Esophagus muscularis mucosa (tissue), 4 donors: ENCODE data around the gene KRTAP21-1. TPM values are rescaled to one million over a fixed set of nuclear protein-coding genes. Genes with fewer than 3 reads are reported as not detected.

Source experiments
- DNase-seq: peaks from one replicate; pipeline ENCODE4 v3.0.0-alpha.2; 2017; ENCODE audit errors: extremely low spot score
- H3K27ac ChIP-seq, 4 donors: fragments of 200-600 bp; sonication (generic); replicated peaks in 1 of 4; 1 replicate in 3 of 4; 2 replicates in 1 of 4; pipeline ENCODE4 v1.5.1; 2016 to 2019; ENCODE audit warnings: mild to moderate bottlenecking in 1 of 4
- H3K27me3 ChIP-seq, 4 donors: fragments of 200-600 bp; sonication (generic); one replicate each; pipeline versions ENCODE4 v1.5.1 to v1.6.0; 2016 to 2019
- H3K36me3 ChIP-seq, 4 donors: fragments of 200-600 bp; sonication (generic); one replicate each; pipeline ENCODE4 v1.5.1; 2016 to 2019
- H3K4me1 ChIP-seq, 4 donors: fragments of 200-600 bp; sonication (generic); one replicate each; pipeline ENCODE4 v1.5.1; 2016 to 2019
- H3K4me3 ChIP-seq, 4 donors: fragments of 200-600 bp; sonication (generic); 1 replicate in 2 of 4; 2 replicates in 2 of 4; pipeline ENCODE4 v1.5.1; 2016 to 2019; ENCODE audit warnings: mild to moderate bottlenecking in 4 of 4, moderate library complexity in 1 of 4
- H3K9me3 ChIP-seq, 4 donors: fragments of 200-600 bp; sonication (generic); 1 replicate in 3 of 4; 2 replicates in 1 of 4; pipeline ENCODE4 v1.5.1; 2016 to 2019
- EP300 ChIP-seq: sonication (generic); formaldehyde crosslinking; IDR thresholded peaks from one replicate; pipeline ENCODE4 v1.6.1; 2017; ENCODE audit warnings: antibody characterized with exemption
- POLR2A ChIP-seq: fragments of 450-650 bp; IDR thresholded peaks from one replicate; pipeline ENCODE4 v1.6.1; 2017; ENCODE audit warnings: antibody characterized with exemption, moderate library complexity, mild to moderate bottlenecking, low read depth
- POLR2AphosphoS5 ChIP-seq, 2 donors: sonication (generic); formaldehyde crosslinking; IDR thresholded peaks; one replicate each; pipeline ENCODE4 v1.6.1; 2017; ENCODE audit warnings: antibody characterized with exemption in 2 of 2
- WGBS: methylation state at CpG from one replicate; pipeline ENCODE4 v1.1.5; 2018; 5-methylcytosine and 5-hydroxymethylcytosine counted together
- intact Hi-C: fragments of 100-400 bp; cut with DNase I; formaldehyde crosslinking; loops from one replicate; pipeline ENCODE4 v1.15.1; 2023
- total RNA-seq, 4 donors: library from RNA; depleted of rRNA; stranded (reverse); fragments of >200 nt; gene quantifications; one replicate each; pipeline versions ENCODE4 v1.1.0 to v1.2.1, GENCODE V29; 2016
- TF ChIP-seq, protein P1 (sequence below), 3 experiments: fragments of 200-600 bp in 2 of 3; fragments of 450-650 bp in 1 of 3; sonication (generic) in 2 of 3; IDR thresholded peaks; one replicate each; pipeline ENCODE4 v1.5.1; 2017 to 2019; ENCODE audit warnings: antibody characterized with exemption in 3 of 3, mild to moderate bottlenecking in 2 of 3, moderate library complexity in 1 of 3

Gene KRTAP21-1
- total RNA-seq, 4 donors from 2014 or later, result not detected

DNA sequence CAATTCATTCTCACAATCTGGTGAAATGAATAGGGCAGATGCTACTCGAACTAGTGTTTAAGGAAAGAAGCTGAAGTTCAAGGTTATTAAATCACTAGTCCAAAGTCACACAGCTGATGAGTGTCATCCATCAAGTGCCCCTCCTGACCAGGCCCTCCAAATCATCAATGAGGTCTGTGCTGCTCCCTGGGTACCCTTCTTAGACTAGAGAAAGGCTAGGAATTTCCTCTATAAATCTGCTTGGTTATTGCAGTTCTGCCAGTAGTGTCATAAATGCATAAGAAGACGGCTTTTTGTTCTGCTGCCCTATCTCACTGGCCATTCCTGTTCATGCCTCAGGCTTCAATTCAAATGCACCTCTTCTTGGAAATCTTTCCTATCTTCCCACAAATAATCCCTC, 5.5 kb upstream of the KRTAP21-1 start:
- intact Hi-C loops, result no loop called here
- no peak for DNase-seq

DNA sequence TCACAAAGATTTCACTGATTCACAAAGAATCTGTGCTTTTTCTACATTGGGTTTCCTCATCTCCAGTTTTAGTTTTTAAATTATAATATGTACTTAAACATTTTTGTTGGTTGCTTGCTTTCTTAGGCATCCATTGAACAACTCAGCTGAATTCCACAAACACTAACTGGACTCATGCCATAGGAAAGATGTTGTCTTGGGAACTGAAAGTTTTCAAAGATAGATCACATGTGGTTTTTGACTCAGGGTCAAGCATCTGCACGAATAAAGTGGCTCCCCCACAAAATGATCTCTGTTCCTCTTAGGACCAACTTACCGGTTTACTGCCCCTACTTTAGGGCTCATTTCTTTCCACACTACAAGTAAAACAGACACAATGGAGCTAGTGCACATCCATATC, 3.1 kb upstream of the KRTAP21-1 start:
- Histone ChIP-seq H3K4me1 (no peaks in the 10 kb centered on the region), H3K27ac (no peak overlapping the region), H3K4me3 (no peak overlapping the region), H3K36me3 (no peaks in the 10 kb centered on the region), H3K27me3 (no peaks in the 10 kb centered on the region), H3K9me3 (no peaks in the 10 kb centered on the region)
- no peak for DNase-seq
- intact Hi-C loops, result no loop called here
- WGBS, result 48% methylated on average over 2 of the region's 2 CpGs
- TF ChIP-seq POLR2AphosphoS5 (IDR thresholded peaks at IDR 0.05), result no peak
- TF ChIP-seq EP300, result no peak
- TF ChIP-seq POLR2A, result no peak
- TF ChIP-seq, protein P1, sequence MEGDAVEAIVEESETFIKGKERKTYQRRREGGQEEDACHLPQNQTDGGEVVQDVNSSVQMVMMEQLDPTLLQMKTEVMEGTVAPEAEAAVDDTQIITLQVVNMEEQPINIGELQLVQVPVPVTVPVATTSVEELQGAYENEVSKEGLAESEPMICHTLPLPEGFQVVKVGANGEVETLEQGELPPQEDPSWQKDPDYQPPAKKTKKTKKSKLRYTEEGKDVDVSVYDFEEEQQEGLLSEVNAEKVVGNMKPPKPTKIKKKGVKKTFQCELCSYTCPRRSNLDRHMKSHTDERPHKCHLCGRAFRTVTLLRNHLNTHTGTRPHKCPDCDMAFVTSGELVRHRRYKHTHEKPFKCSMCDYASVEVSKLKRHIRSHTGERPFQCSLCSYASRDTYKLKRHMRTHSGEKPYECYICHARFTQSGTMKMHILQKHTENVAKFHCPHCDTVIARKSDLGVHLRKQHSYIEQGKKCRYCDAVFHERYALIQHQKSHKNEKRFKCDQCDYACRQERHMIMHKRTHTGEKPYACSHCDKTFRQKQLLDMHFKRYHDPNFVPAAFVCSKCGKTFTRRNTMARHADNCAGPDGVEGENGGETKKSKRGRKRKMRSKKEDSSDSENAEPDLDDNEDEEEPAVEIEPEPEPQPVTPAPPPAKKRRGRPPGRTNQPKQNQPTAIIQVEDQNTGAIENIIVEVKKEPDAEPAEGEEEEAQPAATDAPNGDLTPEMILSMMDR (IDR thresholded peaks at IDR 0.05), result no peak

More for the DNA sequence above, 5.5 kb upstream of the KRTAP21-1 start:
- no peak for TF ChIP-seq POLR2AphosphoS5 (IDR thresholded peaks at IDR 0.05)
- no peak for TF ChIP-seq EP300
- no peak for TF ChIP-seq POLR2A
- TF ChIP-seq, protein P1 (IDR thresholded peaks at IDR 0.05), result no peak
- Histone ChIP-seq H3K4me1 (no peaks in the 10 kb centered on the region), H3K27ac (no peak overlapping the region), H3K9me3 (no peaks in the 10 kb centered on the region), H3K27me3 (no peaks in the 10 kb centered on the region), H3K4me3 (no peak overlapping the region), H3K36me3 (no peaks in the 10 kb centered on the region)
- 81% methylated on average over 2 of the region's 2 CpGs for WGBS

DNA sequence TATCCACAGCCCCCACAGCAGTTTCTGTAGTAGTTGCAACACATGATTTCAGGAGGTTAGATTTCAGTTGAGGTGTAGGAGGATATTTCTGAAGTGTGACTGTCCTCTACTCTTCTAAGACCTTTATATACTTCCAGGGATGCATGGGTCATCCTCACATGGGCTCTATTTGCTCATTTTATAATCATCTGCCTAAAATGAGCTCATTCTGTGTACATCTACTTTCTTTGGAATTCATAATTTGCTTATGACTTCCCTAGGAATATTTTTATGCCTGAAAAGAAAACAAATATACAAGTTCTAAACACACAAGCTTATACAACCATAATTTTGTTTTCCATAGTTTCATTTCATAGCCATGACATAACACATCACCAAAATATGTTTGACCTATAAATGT, 8.1 kb downstream of the KRTAP21-1 start, which contains the start of gene KRTAP21-2:
Gene KRTAP21-2 (minus strand): TSS at position 101 of the 400 bp plus-strand sequence. CDS start 57 bp downstream, at position 44.
- TF ChIP-seq POLR2A, result no peak
- TF ChIP-seq POLR2AphosphoS5 (IDR thresholded peaks at IDR 0.05), result no peak
- TF ChIP-seq EP300, result no peak
- TF ChIP-seq, protein P1 (IDR thresholded peaks at IDR 0.05), result no peak
- Histone ChIP-seq H3K27me3 (no peaks in the 10 kb centered on the region), H3K36me3 (no peaks in the 10 kb centered on the region), H3K9me3 (peaks cover 0 to 5% (median 2%) of the 10 kb centered on the region in 4 donors), H3K4me1 (no peaks in the 10 kb centered on the region), H3K4me3 (no peak within 1 kb of the TSS), H3K27ac (no peak within 1 kb of the TSS)
- intact Hi-C loops, result no loop called here
- no peak for DNase-seq

DNA sequence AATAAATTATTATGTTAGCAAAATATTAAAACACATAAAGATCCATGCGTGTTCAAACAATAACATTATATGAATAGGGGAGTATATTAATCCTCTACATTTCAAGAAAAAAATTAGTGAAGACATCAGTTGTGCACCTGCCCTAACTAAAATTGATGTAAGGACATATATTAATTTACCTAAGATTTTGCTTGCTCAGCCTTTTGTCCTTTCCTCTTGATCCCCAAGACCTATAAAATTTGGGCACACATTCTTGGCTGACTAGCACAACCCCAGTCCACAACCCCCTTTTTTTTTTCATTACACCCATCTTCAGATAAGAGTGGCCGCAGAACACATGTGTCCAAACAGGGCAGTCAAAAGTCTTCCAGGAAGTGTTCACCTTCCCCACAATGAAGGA, 14.8 kb downstream of the KRTAP21-1 start:
- Histone ChIP-seq H3K27ac (no peak overlapping the region), H3K36me3 (no peaks in the 10 kb centered on the region), H3K27me3 (no peaks in the 10 kb centered on the region), H3K9me3 (no peaks in the 10 kb centered on the region), H3K4me1 (no peaks in the 10 kb centered on the region), H3K4me3 (no peak overlapping the region)
- intact Hi-C loops, result no loop called here
- 82% methylated on average over 2 of the region's 2 CpGs for WGBS
- no peak for TF ChIP-seq EP300
- TF ChIP-seq POLR2A, result no peak
- TF ChIP-seq, protein P1 (IDR thresholded peaks at IDR 0.05), result no peak
- TF ChIP-seq POLR2AphosphoS5 (IDR thresholded peaks at IDR 0.05), result no peak
- no peak for DNase-seq

DNA sequence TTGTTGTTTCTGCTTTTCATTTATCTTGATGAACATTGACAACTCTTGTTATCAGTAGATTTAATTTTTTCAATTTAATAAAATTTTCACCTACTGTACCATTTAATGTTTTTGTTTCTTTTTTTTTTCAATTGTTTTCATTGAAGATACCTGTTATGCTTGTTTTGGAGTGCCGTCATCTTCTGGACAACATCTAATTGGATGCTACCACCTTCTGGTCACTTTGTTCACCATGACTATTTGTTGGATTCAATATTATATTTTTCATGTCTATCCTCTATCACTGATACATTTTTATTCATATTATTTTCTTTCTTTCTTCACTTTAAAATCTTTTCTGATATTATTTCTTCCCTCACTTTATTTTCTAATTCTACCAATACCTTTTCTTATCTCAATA, 22.2 kb downstream of the KRTAP21-1 start:
- H3K4me1 ChIP-seq, result no peaks in the 10 kb centered on the region
- intact Hi-C loops, result no loop called here
- H3K27me3 ChIP-seq, result no peaks in the 10 kb centered on the region
- TF ChIP-seq POLR2A (no peak), POLR2AphosphoS5 (IDR thresholded peaks at IDR 0.05) (no peak), EP300 (no peak)
- TF ChIP-seq, protein P1 (IDR thresholded peaks at IDR 0.05), result no peak
- 73% methylated on average over 1 of the region's 1 CpG for WGBS
- no peaks in the 10 kb centered on the region for H3K36me3 ChIP-seq
- no peak overlapping the region for H3K27ac ChIP-seq
- H3K9me3 ChIP-seq, result no peaks in the 10 kb centered on the region
- DNase-seq, result no peak
- no peak overlapping the region for H3K4me3 ChIP-seq
